ENCODE data around the gene USH2A. TPM values are rescaled to one million over a fixed set of nuclear protein-coding genes. Genes with fewer than 3 reads are reported as not detected.

Gene USH2A
- polyA plus RNA-seq, 1 donor from 2014 or later, result 0.17 TPM

DNA sequence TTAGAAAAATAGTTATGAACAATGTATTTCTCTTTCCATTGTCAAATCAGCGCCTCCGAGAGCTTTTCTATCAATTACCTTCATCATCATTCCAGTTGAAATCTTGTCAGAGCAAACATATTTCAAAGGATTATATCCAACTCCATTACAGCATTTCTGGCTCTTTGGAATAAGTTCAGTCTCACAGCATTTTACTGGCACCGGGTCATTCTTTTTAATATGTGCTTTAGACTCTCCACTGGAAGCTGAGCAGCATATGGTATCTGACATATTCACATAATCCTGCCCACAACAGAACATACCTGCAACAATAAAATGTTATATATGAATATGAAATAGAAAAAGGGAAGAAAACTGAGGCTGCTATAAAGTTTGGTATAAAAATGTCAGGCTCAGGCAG lies 633.3 kb downstream of the USH2A start:
- Histone ChIP-seq H3K36me3 (ENCODE audit: insufficient read depth, low read length) (no peaks in the 10 kb centered on the region), H3K27ac (ENCODE audit: low read length) (no peak overlapping the region), H3K9me3 (ENCODE audit: low read length) (no peaks in the 10 kb centered on the region), H3K4me2 (ENCODE audit: low read length) (no peak overlapping the region), H4K20me1 (ENCODE audit: insufficient read depth) (no peaks in the 10 kb centered on the region), H3K9ac (ENCODE audit: low read length) (no peak overlapping the region), H3K9me2 (ENCODE audit: insufficient read depth, low read length) (no peaks in the 10 kb centered on the region), H3K4me3 (ENCODE audit: low read length) (no peak overlapping the region), H3F3A (ENCODE audit: insufficient read depth, low read length, poor library complexity, severe bottlenecking) (no peaks in the 10 kb centered on the region), H3K27me3 (ENCODE audit: insufficient read depth, low read depth, low read length) (no peaks in the 10 kb centered on the region), H3K79me2 (replicated peaks; ENCODE audit: insufficient read depth, low read length) (no peaks in the 10 kb centered on the region), H2AFZ (ENCODE audit: low read depth, low read length) (no peak overlapping the region)
- TF ChIP-seq, protein P1, sequence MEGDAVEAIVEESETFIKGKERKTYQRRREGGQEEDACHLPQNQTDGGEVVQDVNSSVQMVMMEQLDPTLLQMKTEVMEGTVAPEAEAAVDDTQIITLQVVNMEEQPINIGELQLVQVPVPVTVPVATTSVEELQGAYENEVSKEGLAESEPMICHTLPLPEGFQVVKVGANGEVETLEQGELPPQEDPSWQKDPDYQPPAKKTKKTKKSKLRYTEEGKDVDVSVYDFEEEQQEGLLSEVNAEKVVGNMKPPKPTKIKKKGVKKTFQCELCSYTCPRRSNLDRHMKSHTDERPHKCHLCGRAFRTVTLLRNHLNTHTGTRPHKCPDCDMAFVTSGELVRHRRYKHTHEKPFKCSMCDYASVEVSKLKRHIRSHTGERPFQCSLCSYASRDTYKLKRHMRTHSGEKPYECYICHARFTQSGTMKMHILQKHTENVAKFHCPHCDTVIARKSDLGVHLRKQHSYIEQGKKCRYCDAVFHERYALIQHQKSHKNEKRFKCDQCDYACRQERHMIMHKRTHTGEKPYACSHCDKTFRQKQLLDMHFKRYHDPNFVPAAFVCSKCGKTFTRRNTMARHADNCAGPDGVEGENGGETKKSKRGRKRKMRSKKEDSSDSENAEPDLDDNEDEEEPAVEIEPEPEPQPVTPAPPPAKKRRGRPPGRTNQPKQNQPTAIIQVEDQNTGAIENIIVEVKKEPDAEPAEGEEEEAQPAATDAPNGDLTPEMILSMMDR (IDR thresholded peaks at IDR 0.05; ENCODE audit: poor library complexity, severe bottlenecking), result no peak
- TF ChIP-seq EP300 (conservative IDR thresholded peaks at IDR 0.05; ENCODE audit: poor library complexity, severe bottlenecking), result no peak
- TF ChIP-seq SMC3 (conservative IDR thresholded peaks at IDR 0.05; ENCODE audit: poor library complexity), result no peak
- TF ChIP-seq TAF1 (IDR thresholded peaks at IDR 0.05; ENCODE audit: low read depth), result no peak
- no peak for TF ChIP-seq POLR2AphosphoS5 (IDR thresholded peaks at IDR 0.05)
- no peak for TF ChIP-seq EZH2 (IDR thresholded peaks at IDR 0.05; ENCODE audit: borderline replicate concordance, insufficient read depth, low read length, poor library complexity, severe bottlenecking)
- TF ChIP-seq RAD21 (conservative IDR thresholded peaks at IDR 0.05), result no peak
- TF ChIP-seq, protein P2, sequence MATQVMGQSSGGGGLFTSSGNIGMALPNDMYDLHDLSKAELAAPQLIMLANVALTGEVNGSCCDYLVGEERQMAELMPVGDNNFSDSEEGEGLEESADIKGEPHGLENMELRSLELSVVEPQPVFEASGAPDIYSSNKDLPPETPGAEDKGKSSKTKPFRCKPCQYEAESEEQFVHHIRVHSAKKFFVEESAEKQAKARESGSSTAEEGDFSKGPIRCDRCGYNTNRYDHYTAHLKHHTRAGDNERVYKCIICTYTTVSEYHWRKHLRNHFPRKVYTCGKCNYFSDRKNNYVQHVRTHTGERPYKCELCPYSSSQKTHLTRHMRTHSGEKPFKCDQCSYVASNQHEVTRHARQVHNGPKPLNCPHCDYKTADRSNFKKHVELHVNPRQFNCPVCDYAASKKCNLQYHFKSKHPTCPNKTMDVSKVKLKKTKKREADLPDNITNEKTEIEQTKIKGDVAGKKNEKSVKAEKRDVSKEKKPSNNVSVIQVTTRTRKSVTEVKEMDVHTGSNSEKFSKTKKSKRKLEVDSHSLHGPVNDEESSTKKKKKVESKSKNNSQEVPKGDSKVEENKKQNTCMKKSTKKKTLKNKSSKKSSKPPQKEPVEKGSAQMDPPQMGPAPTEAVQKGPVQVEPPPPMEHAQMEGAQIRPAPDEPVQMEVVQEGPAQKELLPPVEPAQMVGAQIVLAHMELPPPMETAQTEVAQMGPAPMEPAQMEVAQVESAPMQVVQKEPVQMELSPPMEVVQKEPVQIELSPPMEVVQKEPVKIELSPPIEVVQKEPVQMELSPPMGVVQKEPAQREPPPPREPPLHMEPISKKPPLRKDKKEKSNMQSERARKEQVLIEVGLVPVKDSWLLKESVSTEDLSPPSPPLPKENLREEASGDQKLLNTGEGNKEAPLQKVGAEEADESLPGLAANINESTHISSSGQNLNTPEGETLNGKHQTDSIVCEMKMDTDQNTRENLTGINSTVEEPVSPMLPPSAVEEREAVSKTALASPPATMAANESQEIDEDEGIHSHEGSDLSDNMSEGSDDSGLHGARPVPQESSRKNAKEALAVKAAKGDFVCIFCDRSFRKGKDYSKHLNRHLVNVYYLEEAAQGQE (IDR thresholded peaks at IDR 0.05; ENCODE audit: borderline replicate concordance), result no peak
- no peak for TF ChIP-seq MXI1 (conservative IDR thresholded peaks at IDR 0.05; ENCODE audit: poor library complexity, severe bottlenecking)

DNA sequence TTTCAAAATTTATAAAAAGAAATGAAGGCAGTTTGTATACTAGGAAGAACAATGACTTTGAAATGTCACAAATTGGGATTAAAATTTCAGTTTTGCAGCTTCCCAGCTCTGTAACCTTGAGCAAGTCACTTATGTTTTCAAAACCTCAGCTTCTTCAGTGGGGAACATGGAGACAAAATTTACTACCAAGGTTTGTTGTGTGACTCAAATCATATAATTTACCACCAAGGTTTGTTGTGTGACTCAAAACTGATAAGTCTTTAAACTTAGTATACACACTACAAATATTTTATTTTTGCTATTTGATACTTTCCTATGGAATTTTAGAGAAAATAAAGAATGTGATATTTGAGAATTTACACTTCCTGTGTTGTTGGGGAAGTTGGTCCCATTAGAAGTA lies 636.3 kb downstream of the USH2A start:
- Histone ChIP-seq H3K4me2 (ENCODE audit: low read length) (no peak overlapping the region), H3F3A (ENCODE audit: insufficient read depth, low read length, poor library complexity, severe bottlenecking) (no peaks in the 10 kb centered on the region), H3K27ac (ENCODE audit: low read length) (no peak overlapping the region), H3K9me3 (ENCODE audit: low read length) (no peaks in the 10 kb centered on the region), H2AFZ (ENCODE audit: low read depth, low read length) (no peak overlapping the region), H3K9ac (ENCODE audit: low read length) (no peak overlapping the region), H3K9me2 (ENCODE audit: insufficient read depth, low read length) (no peaks in the 10 kb centered on the region), H3K79me2 (replicated peaks; ENCODE audit: insufficient read depth, low read length) (no peaks in the 10 kb centered on the region), H3K36me3 (ENCODE audit: insufficient read depth, low read length) (no peaks in the 10 kb centered on the region), H4K20me1 (ENCODE audit: insufficient read depth) (no peaks in the 10 kb centered on the region), H3K4me3 (ENCODE audit: low read length) (no peak overlapping the region), H3K27me3 (ENCODE audit: insufficient read depth, low read depth, low read length) (no peaks in the 10 kb centered on the region)
- TF ChIP-seq POLR2AphosphoS5 (IDR thresholded peaks at IDR 0.05) (no peak), EP300 (conservative IDR thresholded peaks at IDR 0.05; ENCODE audit: poor library complexity, severe bottlenecking) (no peak), RAD21 (conservative IDR thresholded peaks at IDR 0.05) (no peak), TAF1 (IDR thresholded peaks at IDR 0.05; ENCODE audit: low read depth) (no peak), MXI1 (conservative IDR thresholded peaks at IDR 0.05; ENCODE audit: poor library complexity, severe bottlenecking) (no peak), SMC3 (conservative IDR thresholded peaks at IDR 0.05; ENCODE audit: poor library complexity) (no peak), EZH2 (IDR thresholded peaks at IDR 0.05; ENCODE audit: borderline replicate concordance, insufficient read depth, low read length, poor library complexity, severe bottlenecking) (no peak)
- TF ChIP-seq, protein P2 (IDR thresholded peaks at IDR 0.05; ENCODE audit: borderline replicate concordance), result no peak
- TF ChIP-seq, protein P1 (IDR thresholded peaks at IDR 0.05; ENCODE audit: poor library complexity, severe bottlenecking), result no peak
